8988T (cell line): ENCODE results near the gene VPS13C.
A peak's percentile ranks its signal among the peaks of the same experiment; 100 is the strongest.
"Not testable (repeated sequence)": the region's sequence is repeated elsewhere in the genome, so short reads cannot be mapped to it uniquely, and the experiment has no call there.

Experiments
- DNase-seq: peaks from one replicate; pipeline ENCODE4 v3.0.0; 2011

VPS13C gene

GRCh38 chr15:62068810-62069167, 8.5 kb upstream of the VPS13C start:
- no peak for DNase-seq

DNA sequence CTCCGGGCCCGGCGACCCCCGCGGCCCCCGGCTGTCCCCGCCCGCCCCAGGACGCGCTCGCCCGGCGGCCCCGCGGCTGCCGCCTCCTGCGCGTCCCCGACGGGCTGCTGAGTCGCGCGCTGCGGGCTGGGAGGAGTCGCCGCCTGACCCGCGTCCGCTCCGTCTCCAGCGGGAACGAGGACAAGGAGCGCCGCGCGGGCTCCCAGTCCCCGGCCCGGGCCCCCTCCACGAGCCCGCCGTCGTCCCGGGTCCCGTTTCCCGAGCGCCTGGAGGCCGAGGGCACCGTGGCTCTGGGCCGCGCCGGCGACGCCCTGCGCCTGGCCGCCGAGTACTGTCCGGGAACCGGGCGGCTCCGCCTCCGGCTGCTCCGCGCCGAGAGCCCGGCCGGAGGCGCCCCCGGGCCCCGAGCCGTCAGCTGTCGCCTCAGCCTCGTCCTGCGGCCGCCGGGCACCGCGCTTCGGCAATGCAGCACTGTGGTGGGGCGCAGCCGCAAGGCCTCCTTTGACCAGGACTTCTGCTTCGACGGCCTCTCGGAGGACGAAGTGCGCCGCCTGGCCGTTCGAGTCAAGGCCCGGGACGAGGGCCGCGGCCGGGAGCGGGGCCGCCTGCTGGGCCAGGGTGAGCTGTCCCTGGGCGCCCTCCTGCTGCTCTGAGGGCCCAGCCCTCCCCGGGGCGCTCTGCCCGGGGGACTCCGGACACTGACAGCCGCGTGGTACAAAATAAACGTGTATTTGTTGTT, 8.0 kb upstream of the VPS13C start:
- DNase-seq = peak; percentile 24

- DNase-seq = no peak
Observed at GRCh38 chr15:62067448-62068044, 7.3 kb upstream of the VPS13C start.

GRCh38 chr15:62066663-62067447, 6.6 kb upstream of the VPS13C start, which contains the start of gene C2CD4A:
C2CD4A (plus strand) TSS chr15:62066977; CDS start chr15:62067614, 637 bp downstream.
- DNase-seq = peak; percentile 21

- DNase-seq = no peak
Observed at GRCh38 chr15:62063825-62064635, 3.8 kb upstream of the VPS13C start.

GRCh38 chr15:62060896-62061280, 641 bp upstream of the VPS13C start:
- DNase-seq = no peak

DNA sequence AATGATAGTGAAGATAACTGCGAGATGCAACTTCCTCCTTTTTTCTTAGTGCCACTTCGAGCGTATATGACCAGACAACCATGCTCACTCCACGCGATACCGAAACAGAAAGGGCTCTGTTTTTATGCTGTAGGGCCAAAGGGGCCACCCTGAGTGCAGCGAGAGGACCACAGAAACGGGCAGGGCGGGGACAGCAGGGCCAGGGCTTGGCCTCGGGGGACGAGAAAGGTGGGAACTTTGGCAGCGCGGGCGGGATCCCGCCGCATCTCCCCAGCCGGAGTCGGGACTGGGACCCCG, 483 bp downstream of the VPS13C start:
- DNase-seq = no peak

GRCh38 chr15:62059108-62059815, 985 bp downstream of the VPS13C start:
- DNase-seq = no peak

GRCh38 chr15:62058327-62059028, 1.8 kb downstream of the VPS13C start:
- DNase-seq = no peak

- no peak for DNase-seq
Observed at GRCh38 chr15:62057341-62057980, 2.8 kb downstream of the VPS13C start.

- DNase-seq = no peak
Observed at GRCh38 chr15:62054979-62055378, 5.3 kb downstream of the VPS13C start.

DNA sequence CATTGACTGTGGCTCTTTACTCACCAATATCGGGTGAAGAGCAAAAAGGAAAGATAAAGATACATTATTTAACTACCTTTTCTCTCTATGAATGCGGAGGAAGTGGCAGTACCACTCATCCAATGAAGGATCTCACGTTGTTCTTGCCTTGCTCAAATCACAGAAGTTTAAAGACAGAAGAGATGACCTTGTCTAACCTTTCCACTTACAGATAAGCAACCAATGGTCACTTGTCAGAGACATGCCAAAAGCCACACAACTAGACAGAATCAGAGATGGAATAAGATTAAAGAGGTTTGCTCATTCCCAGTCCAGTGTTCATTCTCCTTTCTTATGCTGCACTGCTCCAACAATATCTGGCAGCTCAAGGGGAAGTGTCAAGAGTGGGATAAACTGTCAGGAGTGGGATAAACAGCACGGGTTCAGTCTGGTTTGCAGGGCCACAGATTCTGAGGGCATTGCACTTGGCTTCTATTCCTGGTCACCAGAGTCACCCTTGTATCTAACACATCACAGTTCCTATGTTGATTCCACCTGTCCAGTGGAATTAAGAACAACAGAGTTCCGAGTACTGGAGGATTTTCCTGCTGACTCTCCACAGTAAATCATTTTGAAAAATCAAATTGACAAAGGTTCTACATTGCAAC, 6.7 kb downstream of the VPS13C start:
- no peak for DNase-seq

DNA sequence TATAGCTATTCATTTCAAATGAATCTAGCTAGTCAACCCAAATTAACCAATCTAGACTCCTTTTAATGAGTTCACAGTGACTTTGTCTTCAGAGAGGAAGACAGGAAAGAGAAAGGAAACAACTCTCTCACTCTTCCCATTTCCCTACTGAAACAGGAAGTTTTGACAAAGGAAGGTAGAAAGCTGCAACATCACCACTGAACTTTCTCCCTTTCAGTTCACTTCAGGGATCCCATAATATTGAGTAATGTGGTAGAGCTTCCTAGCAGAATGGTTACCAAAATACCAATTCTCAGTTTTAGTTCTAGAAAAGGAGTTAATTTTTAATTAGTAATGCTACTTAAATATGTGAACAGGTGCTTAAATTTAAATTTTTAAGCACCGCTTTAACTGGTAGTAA, 7.5 kb downstream of the VPS13C start:
- DNase-seq = no peak

GRCh38 chr15:62051166-62051565, 9.1 kb downstream of the VPS13C start:
- DNase-seq = no peak

DNA sequence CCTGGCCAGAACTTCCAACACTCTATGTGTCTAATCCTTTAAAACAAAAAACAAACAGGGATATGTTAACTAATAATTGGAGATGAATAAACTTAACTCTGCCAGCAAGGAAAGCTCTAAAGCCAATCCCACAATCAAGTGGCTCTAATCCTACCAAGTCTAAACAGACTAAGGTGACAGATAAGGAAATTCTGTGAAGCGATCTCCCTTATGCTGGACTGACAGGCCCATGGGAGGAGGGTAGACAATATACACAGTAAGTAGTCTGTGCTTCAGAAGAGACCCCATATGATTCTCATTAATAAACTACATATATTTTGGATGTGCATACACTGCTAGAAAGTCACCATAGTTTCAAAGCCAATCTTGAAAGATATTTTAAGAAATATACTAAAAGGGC, 10.1 kb downstream of the VPS13C start:
- DNase-seq = no peak

- not testable (repeated sequence) for DNase-seq
Observed at GRCh38 chr15:62048254-62048653, 12.0 kb downstream of the VPS13C start.

- DNase-seq = no peak
Observed at GRCh38 chr15:62047282-62047827, 12.9 kb downstream of the VPS13C start.

DNA sequence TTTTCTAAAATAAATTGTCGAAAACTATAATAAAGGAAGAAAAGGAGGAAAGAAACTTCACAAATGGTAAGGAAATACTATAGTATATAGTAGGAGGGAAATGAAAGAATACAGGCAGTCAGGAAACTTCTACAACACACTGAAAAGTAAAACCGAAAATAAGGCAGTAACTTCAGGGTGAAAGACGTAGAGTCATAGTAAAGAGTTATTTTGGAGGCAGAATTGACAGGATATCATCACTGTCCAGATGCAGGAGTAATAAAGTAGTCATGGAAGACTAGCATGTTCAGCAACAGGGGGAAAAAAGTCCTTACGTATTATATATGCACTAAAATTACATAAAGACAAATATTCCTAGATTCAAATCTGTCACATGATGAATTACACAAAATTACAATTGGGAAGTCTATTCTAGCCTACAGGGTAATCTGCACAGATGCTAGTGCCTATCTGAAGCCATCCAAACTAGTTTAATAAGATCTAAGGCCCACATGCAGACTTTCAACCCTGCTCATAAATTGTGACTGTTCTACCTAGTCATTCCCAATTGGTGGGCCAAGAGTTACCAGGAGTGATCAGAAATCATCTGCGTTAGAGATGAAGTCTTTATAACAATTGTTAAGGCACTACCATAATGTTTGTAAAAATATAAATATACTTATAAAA, 14.0 kb downstream of the VPS13C start:
- DNase-seq = no peak

DNA sequence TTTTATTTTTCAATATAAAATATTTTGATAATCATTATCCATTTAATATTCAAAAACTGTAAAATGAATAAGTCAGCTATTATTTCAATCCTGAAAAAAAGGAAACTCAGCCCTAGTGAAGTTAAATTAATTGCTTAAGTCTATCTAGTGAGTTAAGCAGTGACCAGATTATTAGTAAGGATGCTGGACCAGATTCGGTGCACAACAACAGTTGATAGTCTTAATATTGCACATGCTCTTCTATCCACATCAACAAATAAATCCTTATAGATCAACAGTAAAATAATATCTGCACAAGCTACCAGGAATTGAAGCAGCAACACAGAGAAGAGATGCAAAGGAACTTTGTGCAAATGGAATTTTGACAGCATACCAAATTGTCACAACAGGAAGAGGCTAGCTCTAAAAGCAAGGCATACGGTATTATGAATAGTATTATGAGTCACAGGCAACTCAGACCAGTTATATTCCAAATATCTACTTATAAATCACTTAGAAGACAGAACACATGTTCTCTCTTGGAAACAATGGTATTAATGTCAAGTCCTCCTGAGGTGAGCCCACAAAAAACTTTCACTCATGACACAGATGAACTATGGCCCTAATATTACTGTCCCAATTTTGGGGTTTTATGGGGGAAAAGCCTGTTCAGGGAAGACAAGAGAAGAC, 24.9 kb downstream of the VPS13C start:
- no peak for DNase-seq
